GM18505 (cell line): ENCODE results near the gene APP.

Experiments used
- ATAC-seq: cut with Tn5 transposase; IDR thresholded peaks from one replicate; pipeline ENCODE4 v1.9.1; 2021; ENCODE audit not compliant: unreplicated experiment
- POLR2A ChIP-seq: IDR thresholded peaks from 4 replicates; pipeline ENCODE4 v1.6.1; 2011; ENCODE audit warnings: borderline replicate concordance; ENCODE audit not compliant: insufficient read depth, insufficient read length; ENCODE audit errors: extremely low read depth

The APP gene

GRCh38 chr21:25895565-25896205 is 274.9 kb downstream of the APP start:
- ATAC-seq = peak; percentile 71
- no peak for TF ChIP-seq POLR2A

DNA sequence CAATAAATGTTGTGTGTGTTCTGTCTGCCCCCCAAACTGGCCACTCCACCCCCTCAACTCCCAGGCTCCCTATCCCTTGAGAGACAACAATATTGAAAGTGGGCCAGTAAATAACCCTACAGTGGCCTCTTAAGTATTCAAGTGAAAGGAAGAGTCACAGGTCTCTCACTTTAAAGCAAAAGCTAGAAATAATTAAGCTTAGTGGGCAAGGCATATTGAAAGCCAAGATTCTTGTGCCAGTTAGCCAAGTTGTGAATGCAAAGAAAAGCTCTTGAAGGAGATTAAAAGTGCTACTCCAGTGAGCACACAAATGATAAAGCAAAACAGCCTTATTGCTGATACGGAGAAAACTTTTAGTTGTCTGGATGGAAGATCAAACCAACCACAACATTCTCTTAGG is 277.4 kb downstream of the APP start:
- no peak for TF ChIP-seq POLR2A
- no peak for ATAC-seq

DNA sequence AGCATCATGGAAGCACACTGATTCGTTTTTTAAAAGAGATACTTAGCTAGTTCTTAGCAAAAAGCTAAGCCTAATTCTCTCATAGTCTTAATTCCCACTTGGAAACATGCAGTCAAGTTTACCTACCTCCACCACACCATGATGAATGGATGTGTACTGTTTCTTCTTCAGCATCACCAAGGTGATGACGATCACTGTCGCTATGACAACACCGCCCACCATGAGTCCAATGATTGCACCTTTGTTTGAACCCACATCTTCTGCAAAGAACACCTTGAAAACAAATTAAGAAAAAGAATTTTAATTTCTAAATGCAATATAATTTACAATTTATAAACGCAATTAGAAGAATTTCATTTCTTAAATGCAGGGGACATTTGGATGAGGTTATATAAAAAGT is 279.0 kb downstream of the APP start:
- no peak for ATAC-seq
- TF ChIP-seq POLR2A = no peak

GRCh38 chr21:25890001-25890400 is 280.6 kb downstream of the APP start:
- no peak for ATAC-seq
- TF ChIP-seq POLR2A = no peak

DNA sequence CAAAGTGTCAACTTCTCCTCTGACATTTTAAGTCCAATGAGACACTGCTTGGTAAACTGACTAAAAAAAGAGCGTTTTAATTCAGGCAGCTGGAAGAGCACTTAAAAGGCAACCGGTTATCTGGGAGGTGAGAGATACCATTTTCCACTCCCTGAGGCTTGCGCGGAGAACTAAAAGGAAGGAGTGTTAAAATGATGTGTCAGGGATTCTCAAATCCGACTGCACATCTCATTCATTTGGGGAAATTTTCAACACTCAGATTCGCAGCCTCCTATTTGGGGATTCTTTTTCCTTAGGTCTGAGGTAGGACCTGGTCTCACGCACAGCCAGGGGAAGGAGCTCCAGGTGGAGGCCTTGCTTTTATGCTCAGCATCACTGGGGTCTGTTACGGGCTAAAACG is 281.9 kb downstream of the APP start:
- ATAC-seq = no peak
- no peak for TF ChIP-seq POLR2A

GRCh38 chr21:25887646-25888306 is 282.8 kb downstream of the APP start:
- no peak for ATAC-seq
- no peak for TF ChIP-seq POLR2A

GRCh38 chr21:25887166-25887565 is 283.4 kb downstream of the APP start:
- ATAC-seq = no peak
- TF ChIP-seq POLR2A = no peak

GRCh38 chr21:25885880-25886279 is 284.7 kb downstream of the APP start:
- TF ChIP-seq POLR2A = no peak
- ATAC-seq = no peak

GRCh38 chr21:25885405-25885804 is 285.2 kb downstream of the APP start:
- no peak for ATAC-seq
- no peak for TF ChIP-seq POLR2A

- TF ChIP-seq POLR2A = no peak
- no peak for ATAC-seq
Measured at GRCh38 chr21:25884311-25884710, 286.3 kb downstream of the APP start.

GRCh38 chr21:25881524-25882376 is 288.8 kb downstream of the APP start:
- no peak for TF ChIP-seq POLR2A
- peak; percentile 90 for ATAC-seq

- TF ChIP-seq POLR2A = no peak
- ATAC-seq = no peak
Measured at GRCh38 chr21:25879203-25879602, 291.4 kb downstream of the APP start.

DNA sequence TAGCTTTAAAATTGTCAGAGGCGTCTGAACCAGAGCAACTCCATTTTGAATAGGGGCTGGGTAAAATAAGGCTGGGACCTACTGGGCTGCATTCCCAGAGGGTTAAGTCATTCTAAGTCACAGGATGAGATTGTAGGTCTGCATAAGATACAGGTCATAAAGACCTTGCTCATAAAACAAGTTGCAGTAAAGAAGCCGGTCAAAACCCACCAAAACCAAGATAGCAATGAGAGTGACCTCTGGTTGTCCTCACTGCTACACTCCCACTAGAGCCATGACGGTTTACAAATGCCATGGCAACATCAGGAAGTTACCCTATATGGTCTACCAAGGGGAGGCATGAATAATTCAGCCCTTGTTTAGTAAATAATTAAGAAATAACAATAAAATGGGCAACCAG is 292.2 kb downstream of the APP start:
- ATAC-seq = no peak

GRCh38 chr21:25872271-25872670 is 298.3 kb downstream of the APP start:
- no peak for TF ChIP-seq POLR2A
- ATAC-seq = no peak

More for the DNA sequence above, 292.2 kb downstream of the APP start:
- no peak for TF ChIP-seq POLR2A
